Activated CD8-positive, alpha-beta T cell treated with anti-CD3 and anti-CD28 coated beads, Interleukin-2, amount 10 ng/mL, durations not matched to agents 7 days and 5 days (primary cell): Measurements from ENCODE around the gene FBXO31. TPM values are rescaled to one million over a fixed set of nuclear protein-coding genes. Genes with fewer than 3 reads are reported as not detected.

Experiments used
- ATAC-seq: fragments of 150-1000 bp; cut with Tn5 transposase; one replicate; pipeline ENCODE4 v1.10.0; 2021; ENCODE audit warnings: moderate library complexity
- CTCF ChIA-PET: fragments of 350-600 bp; sonication (Branson Sonifier 250); formaldehyde crosslinking; loops from one replicate; lab custom pipeline; 2021; ENCODE audit warnings: antibody characterized with exemption; lab: Charles Lee
- POLR2A ChIA-PET: fragments of 350-600 bp; sonication (Branson Sonifier 250); formaldehyde crosslinking; loops from one replicate; lab custom pipeline; 2021; ENCODE audit warnings: antibody characterized with exemption; lab: Charles Lee
- DNase-seq: peaks from one replicate; pipeline ENCODE4 v3.0.0-alpha.2; 2020
- H3K27ac Mint-ChIP-seq: one replicate; pipeline ENCODE4 v1.8.0; 2021; ENCODE audit warnings: mild to moderate bottlenecking, mixed read lengths
- H3K27me3 Mint-ChIP-seq: one replicate; pipeline ENCODE4 v1.8.0; 2021; ENCODE audit warnings: low read depth, mixed read lengths
- H3K36me3 Mint-ChIP-seq: one replicate; pipeline ENCODE4 v1.8.0; 2021; ENCODE audit warnings: low read depth, mixed read lengths
- H3K4me1 Mint-ChIP-seq: one replicate; pipeline ENCODE4 v1.8.0; 2021; ENCODE audit warnings: low read depth, mixed read lengths
- H3K4me3 Mint-ChIP-seq: one replicate; pipeline ENCODE4 v1.8.0; 2021; ENCODE audit warnings: mild to moderate bottlenecking, mixed read lengths
- H3K9me3 Mint-ChIP-seq: one replicate; pipeline ENCODE4 v1.8.0; 2022; ENCODE audit warnings: mixed read lengths; ENCODE audit not compliant: insufficient read depth
- total RNA-seq, 2 experiments: library from RNA; stranded (reverse); gene quantifications; one replicate each; pipeline ENCODE4 v1.2.3, GENCODE V29; 2021

The FBXO31 gene
- total RNA-seq, 2 experiments from 2014 or later = 29.3 to 30.1 TPM

- no peak for DNase-seq
- Mint-ChIP-seq H3K36me3 (peaks cover 5% of the 10 kb centered on the region), H3K27ac (no peak overlapping the region), H3K4me3 (no peak overlapping the region), H3K27me3 (no peaks in the 10 kb centered on the region), H3K9me3 (no peaks in the 10 kb centered on the region), H3K4me1 (peaks cover under 1% of the 10 kb centered on the region)
- no peak for ATAC-seq
- ChIA-PET CTCF (no interaction called here), POLR2A (no interaction called here)
Measured at GRCh38 chr16:87311387-87311786, 72.2 kb downstream of the FBXO31 start.

- no peaks in the 10 kb centered on the region for H3K9me3 Mint-ChIP-seq
- POLR2A ChIA-PET = no interaction called here
- DNase-seq = no peak
- H3K27ac Mint-ChIP-seq = no peak overlapping the region
- no peaks in the 10 kb centered on the region for H3K4me1 Mint-ChIP-seq
- no peaks in the 10 kb centered on the region for H3K27me3 Mint-ChIP-seq
- no peak for ATAC-seq
- CTCF ChIA-PET = no interaction called here
- H3K36me3 Mint-ChIP-seq = peaks cover 5% of the 10 kb centered on the region
- H3K4me3 Mint-ChIP-seq = no peak overlapping the region
Measured at GRCh38 chr16:87310610-87311009, 73.0 kb downstream of the FBXO31 start.

DNA sequence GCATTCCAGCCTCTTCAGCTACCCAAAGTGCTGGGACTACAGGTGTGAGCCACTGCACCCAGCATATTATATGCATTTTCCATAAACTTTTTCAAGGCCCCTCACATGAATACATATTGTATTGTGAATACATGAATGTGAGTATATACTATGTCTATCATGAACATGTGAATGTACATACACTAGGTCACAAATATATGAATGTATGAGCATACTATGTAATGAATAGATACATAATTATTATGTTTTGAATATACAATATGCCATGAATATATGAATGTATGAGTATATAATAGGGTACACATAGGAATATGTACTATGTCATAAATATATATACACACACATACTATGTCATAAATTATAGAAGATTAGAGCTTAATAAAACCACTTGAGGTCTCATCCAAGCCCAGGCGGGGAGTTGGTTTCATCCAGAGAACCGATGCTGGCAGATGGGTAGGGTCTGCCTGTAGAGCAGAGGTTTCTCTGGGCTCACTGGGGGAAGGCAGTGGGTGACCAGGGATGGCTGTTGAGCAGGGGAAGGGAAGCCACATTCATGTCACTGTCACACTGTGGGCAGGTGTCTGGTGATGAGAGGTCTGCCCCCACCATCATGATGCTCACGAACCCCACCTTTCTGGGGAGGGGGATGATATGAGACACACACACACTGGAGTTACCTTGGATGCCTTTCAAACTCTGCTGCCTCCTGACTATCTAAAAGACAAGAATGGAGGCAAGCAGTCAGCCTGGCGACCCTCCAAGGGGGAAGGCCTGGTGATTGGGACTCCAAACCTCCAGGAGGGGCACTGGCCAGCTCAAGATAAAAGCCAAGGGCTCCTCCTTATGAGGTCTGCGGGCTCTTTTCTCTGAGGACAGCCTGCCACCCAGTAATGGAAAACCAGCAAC lies 73.7 kb downstream of the FBXO31 start:
- CTCF ChIA-PET = no interaction called here
- H3K27me3 Mint-ChIP-seq = no peaks in the 10 kb centered on the region
- H3K4me1 Mint-ChIP-seq = peaks cover 3% of the 10 kb centered on the region
- no peak overlapping the region for H3K4me3 Mint-ChIP-seq
- ATAC-seq (no peak), DNase-seq (no peak)
- POLR2A ChIA-PET = no interaction called here
- no peaks in the 10 kb centered on the region for H3K9me3 Mint-ChIP-seq
- no peak overlapping the region for H3K27ac Mint-ChIP-seq
- H3K36me3 Mint-ChIP-seq = peaks cover 5% of the 10 kb centered on the region

- H3K9me3 Mint-ChIP-seq = no peaks in the 10 kb centered on the region
- H3K36me3 Mint-ChIP-seq = peaks cover 5% of the 10 kb centered on the region
- ATAC-seq (no peak), DNase-seq (no peak)
- ChIA-PET POLR2A (interaction anchor here (1.3 kb wide), 1 partner anchor 8 kb away, joined by 3 read pairs; the partner anchor contains the start of gene C16orf95), CTCF (interaction anchor here (2.9 kb wide), 1 partner anchor 11 kb away, joined by 9 read pairs; no protein-coding TSS in a partner anchor)
- H3K4me1 Mint-ChIP-seq = peaks cover 14% of the 10 kb centered on the region
- H3K4me3 Mint-ChIP-seq = no peak overlapping the region
- H3K27ac Mint-ChIP-seq = no peak overlapping the region
- H3K27me3 Mint-ChIP-seq = no peaks in the 10 kb centered on the region
Measured at GRCh38 chr16:87308826-87309225, 74.8 kb downstream of the FBXO31 start.

DNA sequence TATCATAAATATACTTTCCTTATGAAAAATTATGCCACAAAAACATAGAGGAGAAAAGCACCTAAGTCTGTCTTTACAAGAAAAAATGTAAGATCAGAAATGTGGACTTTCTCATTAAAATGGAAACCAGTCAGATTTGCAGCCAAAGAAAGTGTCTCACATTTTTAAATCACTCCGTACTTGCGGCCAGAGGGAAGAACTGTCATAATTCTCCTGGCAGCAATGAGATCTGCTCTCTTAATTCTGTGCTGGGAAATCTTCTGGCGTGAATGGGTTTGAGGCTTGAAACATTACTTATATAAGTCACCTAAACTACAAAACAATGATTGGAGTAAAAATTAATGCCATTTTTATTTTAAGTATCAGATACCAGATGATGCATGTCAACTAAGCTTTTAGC lies 77.1 kb downstream of the FBXO31 start:
- CTCF ChIA-PET = interaction anchor here (2.9 to 3.3 kb wide), 2 partner anchors 9 to 10 kb away, joined by 9 to 12 read pairs; partner anchors contain the start of gene C16orf95
- POLR2A ChIA-PET = no interaction called here
- Mint-ChIP-seq H3K9me3 (no peaks in the 10 kb centered on the region), H3K27ac (no peak overlapping the region), H3K4me3 (no peak overlapping the region), H3K4me1 (peaks cover 25% of the 10 kb centered on the region), H3K27me3 (no peaks in the 10 kb centered on the region), H3K36me3 (peaks cover 10% of the 10 kb centered on the region)
- DNase-seq (no peak), ATAC-seq (no peak)

DNA sequence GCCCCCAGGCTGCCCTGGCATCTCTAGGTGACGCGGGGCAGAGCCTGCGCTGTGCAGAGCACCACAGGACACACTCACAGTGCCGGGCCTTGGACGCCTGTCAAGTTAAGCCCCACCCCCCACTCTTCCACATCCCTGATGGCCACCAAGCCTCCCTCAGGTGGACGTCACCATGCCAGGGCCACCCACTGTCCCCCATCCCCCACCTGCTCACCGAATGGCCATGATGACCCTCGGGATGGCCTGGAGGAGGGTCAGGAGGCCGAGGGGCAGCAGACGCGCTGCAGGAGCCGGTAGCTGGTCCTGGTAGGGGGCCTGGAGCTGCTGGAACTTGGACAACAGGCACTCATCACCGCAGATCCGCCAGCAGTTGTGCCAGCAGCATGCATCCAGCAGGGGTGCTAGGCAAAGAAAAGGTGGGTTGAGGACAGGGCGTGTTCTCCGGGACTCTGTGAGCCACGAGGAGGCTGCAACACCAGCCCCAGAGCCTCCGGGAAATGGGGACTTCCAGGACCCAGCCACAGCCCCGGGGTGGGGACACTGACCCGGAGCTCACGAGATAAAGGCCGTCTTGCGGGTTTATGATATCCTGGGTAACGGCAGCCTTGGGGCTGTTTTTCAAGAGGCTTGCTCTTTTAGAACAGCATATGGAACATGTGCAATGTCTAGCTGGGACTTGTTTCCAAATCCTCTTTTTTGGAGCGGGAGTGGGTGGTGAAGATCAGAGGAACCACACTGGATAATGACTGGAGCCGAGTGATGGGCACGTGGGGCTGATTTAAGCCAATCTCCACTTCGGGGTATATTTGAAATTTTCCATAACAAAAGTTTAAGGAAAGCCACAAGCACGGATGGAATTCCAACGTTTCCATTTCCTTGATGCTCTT lies 77.8 kb downstream of the FBXO31 start:
- Mint-ChIP-seq H3K36me3 (peaks cover 10% of the 10 kb centered on the region), H3K27me3 (no peaks in the 10 kb centered on the region), H3K27ac (no peak overlapping the region), H3K4me1 (peaks cover 25% of the 10 kb centered on the region), H3K9me3 (no peaks in the 10 kb centered on the region), H3K4me3 (no peak overlapping the region)
- DNase-seq (no peak), ATAC-seq (no peak)
- CTCF ChIA-PET = interaction anchor here (3.3 kb wide), 1 partner anchor 11 kb away, joined by 12 read pairs; the partner anchor contains the start of gene C16orf95
- POLR2A ChIA-PET = interaction anchor here (3.3 kb wide), 1 partner anchor 11 kb away, joined by 32 read pairs; the partner anchor contains the start of gene C16orf95

DNA sequence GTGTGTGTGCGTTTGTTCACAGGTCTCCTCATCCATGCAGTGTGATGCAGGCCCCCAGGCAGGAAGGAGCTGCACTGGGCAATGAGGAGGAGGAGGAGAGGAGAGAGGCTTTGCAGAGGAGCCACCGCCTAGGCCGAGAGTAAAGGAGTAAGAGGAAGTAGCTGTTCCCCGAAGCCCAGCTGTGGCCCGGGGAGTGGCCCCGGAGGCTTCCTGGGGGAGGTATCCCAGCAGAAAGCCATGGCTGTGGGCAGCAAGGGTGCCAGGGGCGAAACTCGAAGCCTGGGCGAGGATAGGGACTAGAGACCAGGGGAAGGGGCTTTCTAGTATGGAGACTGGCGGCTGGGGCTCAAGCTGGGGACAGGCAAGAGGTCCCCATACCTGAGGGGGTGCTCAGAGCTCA lies 78.6 kb downstream of the FBXO31 start:
- peaks cover 25% of the 10 kb centered on the region for H3K4me1 Mint-ChIP-seq
- ChIA-PET POLR2A (interaction anchor here (3.3 kb wide), 1 partner anchor 12 kb away, joined by 32 read pairs; the partner anchor contains the start of gene C16orf95), CTCF (interaction anchor here (3.3 kb wide), 1 partner anchor 11 kb away, joined by 12 read pairs; the partner anchor contains the start of gene C16orf95)
- peak overlapping the region; percentile 46 for H3K27ac Mint-ChIP-seq
- no peak for DNase-seq
- H3K9me3 Mint-ChIP-seq = no peaks in the 10 kb centered on the region
- no peak for ATAC-seq
- no peaks in the 10 kb centered on the region for H3K27me3 Mint-ChIP-seq
- no peak overlapping the region for H3K4me3 Mint-ChIP-seq
- H3K36me3 Mint-ChIP-seq = peaks cover 10% of the 10 kb centered on the region

- ChIA-PET CTCF (interaction anchor here (0.9 to 3.3 kb wide), 5 partner anchors 12 to 740 kb away, joined by 3 to 12 read pairs (median 5); partner anchors contain the start of gene C16orf95), POLR2A (interaction anchor here (3.3 kb wide), 1 partner anchor 13 kb away, joined by 32 read pairs; the partner anchor contains the start of gene C16orf95)
- peaks cover 10% of the 10 kb centered on the region for H3K36me3 Mint-ChIP-seq
- H3K4me3 Mint-ChIP-seq = no peak overlapping the region
- peaks cover 25% of the 10 kb centered on the region for H3K4me1 Mint-ChIP-seq
- H3K27ac Mint-ChIP-seq = peak overlapping the region; percentile 84
- H3K27me3 Mint-ChIP-seq = no peaks in the 10 kb centered on the region
- no peaks in the 10 kb centered on the region for H3K9me3 Mint-ChIP-seq
- DNase-seq (no peak), ATAC-seq (no peak)
Measured at GRCh38 chr16:87303962-87304521, 79.5 kb downstream of the FBXO31 start.

DNA sequence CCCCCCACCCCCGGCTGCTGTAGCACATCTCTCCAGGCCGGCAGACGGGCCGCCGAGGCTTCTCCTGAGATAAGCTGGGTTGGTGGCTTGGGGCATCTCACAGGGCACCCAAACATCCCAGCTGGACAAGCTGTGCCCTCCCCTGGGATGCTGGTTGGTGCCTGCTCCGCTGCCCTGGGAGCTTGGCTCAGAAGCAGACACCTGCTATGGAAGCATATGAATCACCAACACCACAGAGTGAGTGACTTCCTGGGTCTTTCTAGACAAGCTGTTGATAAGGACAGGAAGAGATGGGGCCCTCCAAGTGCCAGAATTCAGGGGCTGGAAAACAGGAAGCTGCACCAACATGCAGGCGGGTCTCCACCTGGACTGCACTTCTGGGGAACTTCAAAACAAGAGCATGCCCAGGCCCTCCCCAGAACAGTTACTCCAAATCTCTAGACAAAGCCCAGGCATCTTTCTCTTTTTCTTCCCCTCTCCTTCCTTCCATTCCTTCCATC lies 80.1 kb downstream of the FBXO31 start:
- H3K27ac Mint-ChIP-seq = peak overlapping the region; percentile 84
- H3K9me3 Mint-ChIP-seq = no peaks in the 10 kb centered on the region
- H3K4me3 Mint-ChIP-seq = no peak overlapping the region
- ChIA-PET CTCF (interaction anchor here (0.9 to 3.3 kb wide), 5 partner anchors 13 to 739 kb away, joined by 3 to 12 read pairs (median 5); partner anchors contain the start of gene C16orf95), POLR2A (interaction anchor here (3.3 kb wide), 1 partner anchor 14 kb away, joined by 32 read pairs; the partner anchor contains the start of gene C16orf95)
- H3K4me1 Mint-ChIP-seq = peaks cover 25% of the 10 kb centered on the region
- DNase-seq = peak; percentile 31
- H3K27me3 Mint-ChIP-seq = no peaks in the 10 kb centered on the region
- peaks cover 5% of the 10 kb centered on the region for H3K36me3 Mint-ChIP-seq
- peak; percentile 61 for ATAC-seq

DNA sequence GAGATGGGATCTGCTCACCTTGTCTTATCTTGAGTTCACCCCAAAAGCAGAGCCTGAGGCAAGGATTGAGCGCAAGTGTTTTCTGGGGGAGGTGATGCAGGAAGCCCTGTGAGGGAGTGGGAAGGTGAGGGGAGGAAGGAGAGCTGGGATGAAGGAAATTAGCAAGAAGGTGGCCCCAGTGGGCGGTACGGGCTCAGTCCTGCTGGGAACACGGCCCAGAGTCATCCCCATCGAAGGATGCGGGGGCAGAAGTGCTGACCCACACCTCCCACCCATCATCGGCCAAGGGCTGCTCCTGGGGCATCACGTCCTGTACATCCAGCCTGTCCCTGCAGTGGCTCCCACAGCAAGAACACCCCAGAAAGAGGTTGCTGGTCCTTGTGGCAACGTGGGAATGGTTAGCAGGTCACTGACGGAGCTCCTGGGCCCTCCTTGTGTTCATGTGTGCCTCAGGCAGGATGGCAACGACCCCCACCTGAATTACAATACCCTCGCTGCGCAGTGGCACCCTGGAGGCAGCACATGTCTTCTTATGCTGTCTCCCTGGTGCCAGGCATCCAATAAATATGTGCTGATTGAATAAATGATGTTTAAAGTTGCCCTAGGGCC lies 84.6 kb downstream of the FBXO31 start:
- Mint-ChIP-seq H3K36me3 (peaks cover 5% of the 10 kb centered on the region), H3K9me3 (no peaks in the 10 kb centered on the region), H3K4me3 (no peak overlapping the region), H3K4me1 (peaks cover 16% of the 10 kb centered on the region), H3K27me3 (no peaks in the 10 kb centered on the region), H3K27ac (no peak overlapping the region)
- ChIA-PET CTCF (interaction anchor here (1.1 to 1.3 kb wide), 2 partner anchors 20 to 734 kb away, joined by 4 to 5 read pairs; no protein-coding TSS in a partner anchor), POLR2A (no interaction called here)
- DNase-seq (no peak), ATAC-seq (no peak)
